Astrocyte of the cerebellum (primary cell): ENCODE measurements around the gene MYO1B.

Source experiments
- DNase-seq: peaks from one replicate; pipeline ENCODE4 v3.0.0-alpha.2; 2011; ENCODE audit warnings: low read depth
- H3K4me3 ChIP-seq: 2 replicates; pipeline ENCODE4 v1.5.1; 2011; ENCODE audit warnings: mild to moderate bottlenecking, low read depth, low read length, moderate library complexity
- in situ Hi-C: cut with HindIII; loops from 2 replicates; pipeline ENCODE4 v1.10.0; 2017; ENCODE audit warnings: low sequenced_read_pairs
- TF ChIP-seq, protein P1 (sequence below): IDR thresholded peaks from 2 replicates; pipeline ENCODE4 v1.5.1; 2012; ENCODE audit warnings: low read length, low read depth, moderate library complexity, mild to moderate bottlenecking; ENCODE audit errors: missing control alignments

The MYO1B gene

GRCh38 chr2:191327484-191327883, 82.3 kb downstream of the MYO1B start:
- no peak for DNase-seq
- in situ Hi-C loops, result no loop called here
- TF ChIP-seq, protein P1, sequence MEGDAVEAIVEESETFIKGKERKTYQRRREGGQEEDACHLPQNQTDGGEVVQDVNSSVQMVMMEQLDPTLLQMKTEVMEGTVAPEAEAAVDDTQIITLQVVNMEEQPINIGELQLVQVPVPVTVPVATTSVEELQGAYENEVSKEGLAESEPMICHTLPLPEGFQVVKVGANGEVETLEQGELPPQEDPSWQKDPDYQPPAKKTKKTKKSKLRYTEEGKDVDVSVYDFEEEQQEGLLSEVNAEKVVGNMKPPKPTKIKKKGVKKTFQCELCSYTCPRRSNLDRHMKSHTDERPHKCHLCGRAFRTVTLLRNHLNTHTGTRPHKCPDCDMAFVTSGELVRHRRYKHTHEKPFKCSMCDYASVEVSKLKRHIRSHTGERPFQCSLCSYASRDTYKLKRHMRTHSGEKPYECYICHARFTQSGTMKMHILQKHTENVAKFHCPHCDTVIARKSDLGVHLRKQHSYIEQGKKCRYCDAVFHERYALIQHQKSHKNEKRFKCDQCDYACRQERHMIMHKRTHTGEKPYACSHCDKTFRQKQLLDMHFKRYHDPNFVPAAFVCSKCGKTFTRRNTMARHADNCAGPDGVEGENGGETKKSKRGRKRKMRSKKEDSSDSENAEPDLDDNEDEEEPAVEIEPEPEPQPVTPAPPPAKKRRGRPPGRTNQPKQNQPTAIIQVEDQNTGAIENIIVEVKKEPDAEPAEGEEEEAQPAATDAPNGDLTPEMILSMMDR, result no peak
- H3K4me3 ChIP-seq, result no peak overlapping the region

DNA sequence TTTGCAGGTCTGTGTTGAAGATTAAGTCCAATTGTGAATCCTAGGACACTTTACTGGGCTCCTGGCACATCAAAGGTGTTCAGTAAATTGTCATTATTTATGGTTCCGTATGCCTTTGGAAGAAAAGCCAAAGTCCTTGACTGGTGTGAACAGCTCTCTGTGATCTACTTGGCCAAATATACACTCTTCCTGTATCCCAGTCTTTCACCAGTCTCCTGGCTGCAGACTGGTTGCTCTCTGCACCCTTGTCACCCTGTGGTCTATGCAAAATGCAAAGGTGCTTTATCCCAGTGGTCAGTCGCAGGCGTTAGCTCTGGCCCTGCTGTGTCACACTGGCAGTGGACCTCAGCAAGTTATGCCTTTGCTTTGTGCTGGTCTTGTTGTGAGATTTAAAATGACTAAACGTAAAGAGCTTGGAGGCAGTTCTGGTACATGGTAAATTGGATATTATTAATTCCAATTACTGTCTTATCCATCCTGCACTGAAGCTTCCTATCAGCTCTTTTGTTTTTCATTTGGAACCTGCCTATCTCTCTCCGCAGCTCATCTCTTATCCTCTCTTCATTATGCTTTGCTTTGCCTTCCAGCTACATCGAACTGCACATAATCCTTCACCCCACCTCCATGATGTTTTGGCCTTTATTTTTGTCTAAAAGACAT, 83.1 kb downstream of the MYO1B start:
- H3K4me3 ChIP-seq, result no peak overlapping the region
- DNase-seq, result no peak
- TF ChIP-seq, protein P1, result no peak
- in situ Hi-C loops, result no loop called here

- no peak for DNase-seq
- TF ChIP-seq, protein P1, result no peak
- in situ Hi-C loops, result no loop called here
- no peak overlapping the region for H3K4me3 ChIP-seq
These were observed 84.6 kb downstream of the MYO1B start for GRCh38 chr2:191329841-191330240.

DNA sequence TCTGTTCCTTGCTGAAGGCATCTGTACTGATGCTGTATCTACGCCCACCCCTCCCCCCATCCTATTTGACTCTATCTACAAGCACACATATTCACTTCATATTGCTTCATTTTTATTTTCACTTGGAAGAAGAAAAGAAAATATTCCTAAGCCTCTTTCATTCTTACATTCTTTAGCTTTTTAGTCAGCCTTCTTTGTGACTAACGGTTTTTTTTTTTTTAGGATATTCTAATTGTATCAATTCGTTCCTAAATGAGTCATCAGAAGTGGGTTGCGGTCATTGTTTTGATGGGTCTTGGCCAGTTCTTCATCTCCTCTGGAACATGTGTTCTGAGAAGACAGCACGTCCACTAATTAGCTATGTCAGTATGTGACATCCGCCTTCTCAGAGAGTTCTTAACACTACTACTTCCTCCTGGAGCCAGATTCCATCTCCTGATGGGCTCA, 88.7 kb downstream of the MYO1B start:
- DNase-seq, result peak; percentile 85
- TF ChIP-seq, protein P1, result no peak
- in situ Hi-C loops, result no loop called here
- no peak overlapping the region for H3K4me3 ChIP-seq

DNA sequence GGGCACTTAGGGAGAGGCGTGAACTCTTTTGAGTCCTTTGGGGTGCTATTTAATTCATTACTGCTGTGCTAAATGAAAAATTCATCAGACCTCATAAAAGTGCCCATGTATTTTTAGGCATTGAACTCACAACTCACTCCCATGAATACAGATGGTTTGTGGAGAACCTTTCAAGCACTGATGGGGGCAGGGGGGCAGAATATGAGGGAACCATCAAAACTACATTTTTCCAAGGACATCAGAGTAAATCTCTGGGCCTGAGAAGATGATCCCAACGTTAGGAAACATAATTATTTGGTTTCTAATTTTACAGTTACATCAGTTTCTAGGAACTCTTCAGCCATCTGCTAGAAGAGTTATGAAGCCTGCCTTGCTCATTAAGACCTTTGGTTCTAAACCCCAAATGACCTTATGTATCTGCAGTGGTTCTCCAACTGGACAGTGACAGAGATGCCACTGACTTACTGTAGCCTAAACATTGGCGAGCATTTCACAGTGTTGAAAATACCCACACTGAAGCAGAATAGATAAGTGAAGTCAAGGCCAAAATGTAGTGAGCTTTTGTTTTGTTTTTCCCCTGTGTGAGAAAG, 90.8 kb downstream of the MYO1B start:
- no peak for DNase-seq
- in situ Hi-C loops, result no loop called here
- TF ChIP-seq, protein P1, result no peak
- H3K4me3 ChIP-seq, result no peak overlapping the region

GRCh38 chr2:191341436-191341835, 96.2 kb downstream of the MYO1B start:
- DNase-seq, result no peak
- TF ChIP-seq, protein P1, result no peak
- in situ Hi-C loops, result no loop called here
- no peak overlapping the region for H3K4me3 ChIP-seq
